Measurements from ENCODE around the gene FAM50B.

The FAM50B gene

GRCh38 chr6:3820563-3820962 lies 28.6 kb upstream of the FAM50B start:
- DNase-seq (ENCODE audit: low spot score) = no peak

DNA sequence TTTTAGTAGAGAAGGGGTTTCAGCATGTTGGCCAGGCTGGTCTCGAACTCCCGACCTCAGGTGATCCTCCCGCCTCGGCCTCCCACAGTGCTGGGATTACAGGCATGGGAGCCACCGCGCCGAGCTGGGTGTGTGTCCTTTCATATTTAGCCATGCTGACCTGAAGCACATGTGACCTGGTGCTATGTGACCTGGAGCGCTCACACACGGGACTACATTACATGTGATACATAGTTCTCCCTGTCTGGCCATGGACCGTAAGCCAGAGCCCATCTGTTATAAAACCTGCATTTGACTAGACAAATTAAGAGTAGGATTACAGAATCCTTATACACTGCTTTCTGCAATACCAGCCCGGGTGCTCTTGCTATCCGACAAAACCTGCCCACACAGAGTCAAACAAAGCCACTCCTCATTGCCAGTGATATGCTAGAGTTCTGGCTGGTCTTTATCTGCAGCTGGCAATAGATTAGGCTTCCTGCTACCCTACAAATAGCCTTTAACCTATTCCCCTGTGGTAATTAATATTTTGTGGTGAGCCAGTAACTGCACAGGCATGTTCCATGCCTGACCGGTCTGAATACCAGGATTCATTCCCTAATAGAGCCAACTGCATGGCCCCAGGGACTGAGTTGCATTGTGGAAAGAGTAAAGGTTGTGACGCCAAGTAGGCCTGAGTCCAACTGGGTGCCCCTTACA lies 26.3 kb upstream of the FAM50B start:
- DNase-seq (ENCODE audit: low spot score) = no peak

- no peak for DNase-seq (ENCODE audit: low spot score)
Measured at GRCh38 chr6:3823671-3824070, 25.5 kb upstream of the FAM50B start.

GRCh38 chr6:3825331-3825831 lies 23.8 kb upstream of the FAM50B start:
- no peak for DNase-seq (ENCODE audit: low spot score)

GRCh38 chr6:3825851-3826581 lies 23.2 kb upstream of the FAM50B start:
- peak; percentile 56 for DNase-seq (ENCODE audit: low spot score)

DNA sequence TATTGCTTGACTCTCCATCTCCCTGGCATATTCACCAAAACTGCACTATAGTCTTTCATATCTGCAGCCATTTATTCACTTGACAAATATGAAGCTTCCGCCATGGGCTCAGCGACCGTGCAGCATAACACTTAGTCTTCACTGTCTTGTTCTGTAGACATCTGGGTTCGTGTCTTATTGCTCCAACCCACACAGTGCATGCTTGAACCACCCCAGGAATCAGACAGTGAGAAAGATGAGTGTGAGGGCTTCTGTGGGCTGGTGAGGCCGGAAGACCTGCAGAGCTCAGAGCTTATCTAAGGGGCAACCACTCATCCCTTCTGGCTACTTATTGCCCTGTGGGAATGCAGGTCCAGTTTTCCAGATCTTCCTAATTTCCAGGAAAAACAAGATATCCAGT lies 19.9 kb upstream of the FAM50B start:
- no peak for DNase-seq (ENCODE audit: low spot score)

DNA sequence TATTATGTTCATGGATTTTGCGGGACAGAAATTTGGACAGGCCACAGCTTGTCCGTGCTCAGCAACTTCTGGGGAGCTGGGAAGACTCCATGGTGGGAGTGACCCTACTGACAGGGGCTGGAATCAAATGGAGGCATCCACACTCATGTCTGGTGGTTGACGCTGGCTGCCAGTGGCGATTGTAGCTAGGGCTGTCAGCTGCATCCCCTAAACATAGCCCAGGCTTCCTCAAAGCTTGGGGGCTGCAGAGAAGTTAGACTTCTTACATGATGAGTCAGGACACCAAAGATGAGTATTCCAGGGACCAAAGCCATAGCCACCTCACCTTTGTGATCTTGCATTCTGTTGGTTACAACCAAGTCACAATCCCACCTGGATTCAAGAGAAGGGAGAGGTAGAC lies 18.4 kb upstream of the FAM50B start:
- no peak for DNase-seq (ENCODE audit: low spot score)

DNA sequence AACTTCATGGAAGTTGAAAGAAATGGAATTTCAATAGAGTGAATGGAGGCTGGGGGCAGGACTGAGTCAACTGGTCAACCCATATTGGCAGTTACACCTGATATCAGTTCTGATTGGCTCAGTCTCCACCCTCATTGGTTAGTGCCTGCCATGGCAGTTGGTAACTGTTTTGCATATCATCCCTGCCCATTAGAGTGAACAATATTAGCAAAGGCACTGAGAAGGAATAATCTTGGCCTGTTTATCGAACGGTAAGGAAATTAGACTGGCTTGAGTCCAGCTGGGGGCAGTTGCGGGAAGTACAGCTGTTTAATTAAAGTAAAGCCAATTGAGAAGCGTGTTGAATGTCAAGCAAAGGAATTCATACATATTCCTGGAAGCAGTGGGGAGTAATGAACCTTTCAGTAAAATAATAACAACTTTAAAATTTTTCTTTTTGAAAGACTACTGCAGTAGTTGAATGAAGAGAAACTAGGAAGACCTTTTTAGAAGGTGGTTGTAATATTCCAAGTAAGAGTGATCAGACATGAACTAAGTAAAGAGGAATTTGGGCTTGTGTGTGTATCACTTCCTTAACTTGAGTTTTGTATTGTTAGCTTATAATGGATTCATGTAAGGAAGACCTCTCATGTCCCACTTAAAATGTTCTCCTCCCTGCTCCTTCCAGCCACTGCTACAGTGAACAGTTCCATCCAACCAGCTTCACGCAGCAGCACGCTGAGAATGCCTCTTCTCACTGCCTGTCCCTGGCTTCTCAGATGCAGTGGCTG lies 17.2 kb upstream of the FAM50B start:
- DNase-seq (ENCODE audit: low spot score) = no peak

- DNase-seq (ENCODE audit: low spot score) = no peak
Measured at GRCh38 chr6:3835055-3835731, 14.0 kb upstream of the FAM50B start.

GRCh38 chr6:3835785-3836184 lies 13.4 kb upstream of the FAM50B start:
- DNase-seq (ENCODE audit: low spot score) = no peak

DNA sequence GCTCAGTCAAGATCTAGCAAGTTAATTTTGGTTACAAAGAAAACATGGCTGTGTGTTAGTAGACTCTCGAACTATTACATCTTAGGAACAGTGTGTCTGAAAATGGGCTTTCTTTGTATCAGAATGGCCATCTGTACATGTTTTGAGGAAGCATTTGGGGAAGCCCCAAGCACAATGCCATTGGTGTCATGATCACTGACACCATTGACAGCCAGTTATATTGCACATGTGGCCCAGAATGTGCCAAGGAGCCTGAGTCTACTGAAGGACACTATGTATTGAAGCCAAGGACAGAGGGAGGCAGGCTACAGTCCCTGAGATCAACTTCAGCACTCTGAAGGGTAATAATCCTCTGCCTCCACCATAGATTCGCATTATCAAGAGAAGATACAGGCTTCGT lies 12.6 kb upstream of the FAM50B start:
- DNase-seq (ENCODE audit: low spot score) = no peak

DNA sequence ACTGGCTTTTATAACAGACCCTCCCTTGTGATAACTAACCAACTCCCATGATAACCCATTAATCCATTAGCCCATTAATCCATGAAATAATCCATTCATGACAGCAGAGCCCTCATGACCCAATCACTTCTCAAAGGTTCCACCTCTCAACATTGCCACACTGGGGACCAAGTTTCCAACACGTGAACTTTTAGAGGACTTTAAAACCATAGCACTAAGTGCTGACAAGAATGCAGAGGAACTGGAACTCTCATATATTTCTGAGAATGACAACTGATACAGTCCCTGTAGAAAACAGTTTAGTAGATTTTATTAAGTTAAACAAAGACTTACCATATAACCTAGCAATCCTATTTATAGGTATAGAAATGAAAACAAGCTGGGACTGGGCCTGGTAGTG lies 11.4 kb upstream of the FAM50B start:
- no peak for DNase-seq (ENCODE audit: low spot score)

DNA sequence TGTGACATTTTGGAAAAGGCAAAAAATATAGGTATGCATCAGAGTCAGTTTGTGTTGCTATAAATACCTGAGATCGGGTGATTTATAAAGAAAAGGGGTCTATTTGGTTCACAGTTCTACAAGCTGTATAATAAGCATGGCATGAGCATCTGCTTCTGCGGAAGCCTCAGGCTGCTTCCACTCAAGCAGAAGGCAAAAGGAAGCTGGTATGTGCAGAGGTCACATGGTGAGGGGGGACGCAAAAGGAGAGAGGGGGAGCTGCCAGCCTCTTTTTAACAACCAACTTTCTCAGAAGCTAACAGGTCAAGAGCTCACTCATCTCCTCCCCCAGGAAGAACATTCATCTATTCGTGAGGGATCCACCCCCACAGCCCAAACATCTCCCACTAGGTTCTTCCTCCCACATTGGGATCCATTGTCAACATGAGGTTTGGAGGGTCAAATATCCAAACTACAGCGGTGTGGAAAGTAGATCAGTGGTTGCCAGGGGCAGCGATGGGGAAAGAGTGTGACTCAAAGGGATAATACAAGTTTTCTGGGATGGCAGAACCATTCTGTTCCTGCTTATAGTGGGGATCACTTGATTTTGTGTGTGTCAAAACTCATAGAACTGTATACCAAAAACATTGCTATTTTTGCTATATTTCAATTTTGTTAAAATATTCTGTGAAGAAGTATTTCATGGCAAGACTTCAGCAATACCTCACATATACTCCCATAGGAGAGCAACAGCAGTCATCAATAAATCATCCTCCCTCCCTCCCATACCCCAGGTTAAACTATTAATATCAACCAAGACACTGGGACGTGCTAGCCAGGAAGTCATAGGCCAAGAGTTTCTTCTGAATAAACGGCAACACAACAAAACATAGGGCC lies 9.9 kb upstream of the FAM50B start:
- DNase-seq (ENCODE audit: low spot score) = no peak

DNA sequence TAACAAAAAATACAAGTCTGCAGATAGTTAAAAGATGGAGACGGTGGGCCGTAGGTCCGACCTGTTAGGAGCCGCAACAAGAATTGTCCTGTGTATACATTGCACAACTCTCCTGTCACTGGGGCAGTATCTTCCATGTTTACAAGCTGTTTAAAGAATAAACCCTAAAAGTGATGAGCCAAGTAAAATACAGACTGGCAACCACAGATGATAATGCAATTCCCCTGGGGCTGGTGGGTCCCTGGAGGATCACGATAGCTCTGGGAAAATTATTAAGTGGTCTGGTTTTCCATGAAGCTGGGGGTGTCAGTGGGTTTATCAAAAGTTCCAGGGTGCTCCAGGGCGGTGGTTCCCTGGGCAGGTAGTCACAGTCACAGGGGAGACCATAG lies 8.1 kb upstream of the FAM50B start:
- no peak for DNase-seq (ENCODE audit: low spot score)

GRCh38 chr6:3841711-3842565 lies 7.2 kb upstream of the FAM50B start:
- no peak for DNase-seq (ENCODE audit: low spot score)

- DNase-seq (ENCODE audit: low spot score) = no peak
Measured at GRCh38 chr6:3843379-3844096, 5.6 kb upstream of the FAM50B start.

GRCh38 chr6:3844097-3844463 lies 5.1 kb upstream of the FAM50B start:
- DNase-seq (ENCODE audit: low spot score) = no peak

DNA sequence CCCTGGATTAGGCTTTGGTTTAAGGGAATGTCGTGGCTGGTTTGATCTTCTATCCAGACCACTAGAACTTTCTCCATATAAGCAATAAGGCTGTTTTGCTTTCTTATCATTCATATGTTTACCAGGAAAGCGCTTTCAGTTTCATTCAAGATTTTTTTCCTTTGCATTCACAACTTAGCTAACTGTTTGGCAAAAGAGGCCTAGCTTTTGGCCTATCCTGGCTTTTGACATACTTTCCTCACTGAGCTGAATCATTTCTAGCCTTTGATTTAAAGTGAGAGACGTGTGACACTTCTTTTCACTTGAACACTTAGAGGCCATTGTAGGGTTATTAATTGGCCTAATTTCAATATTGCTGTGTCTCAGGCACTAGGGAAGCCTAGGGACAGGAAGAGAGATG lies 1.7 kb upstream of the FAM50B start:
- DNase-seq (ENCODE audit: low spot score) = no peak

DNA sequence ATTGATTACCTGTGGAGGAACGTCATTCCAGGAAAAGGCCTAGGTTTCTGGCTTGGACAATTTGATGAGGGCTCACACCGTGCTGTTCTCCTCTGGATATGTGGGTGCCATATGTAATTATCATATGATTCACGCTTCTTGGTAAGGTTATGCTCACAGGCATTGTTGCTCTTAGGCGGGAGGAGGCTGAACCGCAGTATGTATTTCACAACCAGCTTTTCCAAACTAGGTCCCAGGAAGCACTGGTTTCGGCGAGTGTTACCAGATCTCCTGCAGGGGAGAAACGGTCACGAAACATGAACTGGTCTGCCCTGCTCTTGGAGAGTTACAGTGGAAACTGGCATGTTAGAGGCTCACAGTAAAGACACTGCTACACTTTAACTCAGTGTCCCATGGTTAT lies 793 bp upstream of the FAM50B start:
- DNase-seq (ENCODE audit: low spot score) = no peak

Measured in pons (tissue), 1 donor.